ENCODE data around the gene RAB13. TPM values are rescaled to one million over a fixed set of nuclear protein-coding genes. Genes with fewer than 3 reads are reported as not detected.

Gene RAB13
- total and polyA plus RNA-seq, 2 of the 13 experiments (the other 11 are each of a cell fraction or from before 2014, with no cell fraction given), result 15.9 to 24.7 TPM

- peak; percentile 52; the same call in 1 of the 2 replicates for TF ChIP-seq SP4 (CRISPR knock-in tag; IDR thresholded peaks at IDR 0.05)
- peak; percentile 50 for TF ChIP-seq XRCC5 (optimal IDR thresholded peaks at IDR 0.05; ENCODE audit: low read length)
- TF ChIP-seq ZNF577 (CRISPR knock-in tag; IDR thresholded peaks at IDR 0.05; ENCODE audit: borderline replicate concordance, low read depth), result no peak
- no peak for TF ChIP-seq NFE2L1 (CRISPR knock-in tag; IDR thresholded peaks at IDR 0.05; ENCODE audit: borderline replicate concordance)
- no peak for TF ChIP-seq EZH2 (conservative IDR thresholded peaks at IDR 0.05; ENCODE audit: low read depth, low read length)
- TF ChIP-seq ZMYM3 (CRISPR knock-in tag; IDR thresholded peaks at IDR 0.05), result no peak
- 0 out of 2 replicates have a peak, but pooled peaks have one; percentile 80 for TF ChIP-seq ZNF570 (CRISPR knock-in tag; IDR thresholded peaks at IDR 0.05; ENCODE audit: borderline replicate concordance)
- peak; percentile 46; the same call in 1 of the 2 replicates for TF ChIP-seq RNF2 (conservative IDR thresholded peaks at IDR 0.05; ENCODE audit: low read depth)
- TF ChIP-seq BRD4 (CRISPR knock-in tag; IDR thresholded peaks at IDR 0.05), result peak; percentile 81
- no peak for TF ChIP-seq PLRG1 (conservative IDR thresholded peaks at IDR 0.05)
- TF ChIP-seq MIER2 (CRISPR knock-in tag; IDR thresholded peaks at IDR 0.05), result peak; percentile 80
- peak; percentile 94 for TF ChIP-seq DRAP1 (CRISPR knock-in tag; IDR thresholded peaks at IDR 0.05)
- TF ChIP-seq ZIK1 (CRISPR knock-in tag; IDR thresholded peaks at IDR 0.05; ENCODE audit: borderline replicate concordance, low read depth), result peak; percentile 52; the same call in 1 of the 2 replicates
- peak; percentile 91; the same call in 1 of the 2 replicates for TF ChIP-seq HMGXB3 (CRISPR knock-in tag; IDR thresholded peaks at IDR 0.05; ENCODE audit: borderline replicate concordance)
- TF ChIP-seq ATF7 (IDR thresholded peaks at IDR 0.05), result peak; percentile 62
- TF ChIP-seq ATF7 (CRISPR knock-in tag; IDR thresholded peaks at IDR 0.05), result 0 out of 2 replicates have a peak, but pooled peaks have one; percentile 29
- no peak for TF ChIP-seq STAG1 (CRISPR knock-in tag; IDR thresholded peaks at IDR 0.05)
- 0 out of 2 replicates have a peak, but pooled peaks have one; percentile 50 for TF ChIP-seq ZNF609 (CRISPR knock-in tag; IDR thresholded peaks at IDR 0.05; ENCODE audit: borderline replicate concordance)
- TF ChIP-seq, protein P1, sequence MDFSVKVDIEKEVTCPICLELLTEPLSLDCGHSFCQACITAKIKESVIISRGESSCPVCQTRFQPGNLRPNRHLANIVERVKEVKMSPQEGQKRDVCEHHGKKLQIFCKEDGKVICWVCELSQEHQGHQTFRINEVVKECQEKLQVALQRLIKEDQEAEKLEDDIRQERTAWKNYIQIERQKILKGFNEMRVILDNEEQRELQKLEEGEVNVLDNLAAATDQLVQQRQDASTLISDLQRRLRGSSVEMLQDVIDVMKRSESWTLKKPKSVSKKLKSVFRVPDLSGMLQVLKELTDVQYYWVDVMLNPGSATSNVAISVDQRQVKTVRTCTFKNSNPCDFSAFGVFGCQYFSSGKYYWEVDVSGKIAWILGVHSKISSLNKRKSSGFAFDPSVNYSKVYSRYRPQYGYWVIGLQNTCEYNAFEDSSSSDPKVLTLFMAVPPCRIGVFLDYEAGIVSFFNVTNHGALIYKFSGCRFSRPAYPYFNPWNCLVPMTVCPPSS (IDR thresholded peaks at IDR 0.05), result no peak
- peak; percentile 79; the same call in 1 of the 2 replicates for TF ChIP-seq MYNN (CRISPR knock-in tag; IDR thresholded peaks at IDR 0.05; ENCODE audit: low read depth)
Observed at GRCh38 chr1:153990468-153991150, 4.5 kb upstream of the RAB13 start, which contains the start of gene RPS27 (continued).
